GM18511 (cell line): Measurements from ENCODE around the gene UHMK1.
"Not testable (repeated sequence)": the region's sequence is repeated elsewhere in the genome, so short reads cannot be mapped to it uniquely, and the experiment has no call there.

Experiments
- ATAC-seq: cut with Tn5 transposase; IDR thresholded peaks from one replicate; pipeline ENCODE4 v1.9.1; 2021; ENCODE audit warnings: mild to moderate bottlenecking, moderate library complexity; ENCODE audit not compliant: unreplicated experiment

Gene UHMK1, protein sequence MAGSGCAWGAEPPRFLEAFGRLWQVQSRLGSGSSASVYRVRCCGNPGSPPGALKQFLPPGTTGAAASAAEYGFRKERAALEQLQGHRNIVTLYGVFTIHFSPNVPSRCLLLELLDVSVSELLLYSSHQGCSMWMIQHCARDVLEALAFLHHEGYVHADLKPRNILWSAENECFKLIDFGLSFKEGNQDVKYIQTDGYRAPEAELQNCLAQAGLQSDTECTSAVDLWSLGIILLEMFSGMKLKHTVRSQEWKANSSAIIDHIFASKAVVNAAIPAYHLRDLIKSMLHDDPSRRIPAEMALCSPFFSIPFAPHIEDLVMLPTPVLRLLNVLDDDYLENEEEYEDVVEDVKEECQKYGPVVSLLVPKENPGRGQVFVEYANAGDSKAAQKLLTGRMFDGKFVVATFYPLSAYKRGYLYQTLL

DNA sequence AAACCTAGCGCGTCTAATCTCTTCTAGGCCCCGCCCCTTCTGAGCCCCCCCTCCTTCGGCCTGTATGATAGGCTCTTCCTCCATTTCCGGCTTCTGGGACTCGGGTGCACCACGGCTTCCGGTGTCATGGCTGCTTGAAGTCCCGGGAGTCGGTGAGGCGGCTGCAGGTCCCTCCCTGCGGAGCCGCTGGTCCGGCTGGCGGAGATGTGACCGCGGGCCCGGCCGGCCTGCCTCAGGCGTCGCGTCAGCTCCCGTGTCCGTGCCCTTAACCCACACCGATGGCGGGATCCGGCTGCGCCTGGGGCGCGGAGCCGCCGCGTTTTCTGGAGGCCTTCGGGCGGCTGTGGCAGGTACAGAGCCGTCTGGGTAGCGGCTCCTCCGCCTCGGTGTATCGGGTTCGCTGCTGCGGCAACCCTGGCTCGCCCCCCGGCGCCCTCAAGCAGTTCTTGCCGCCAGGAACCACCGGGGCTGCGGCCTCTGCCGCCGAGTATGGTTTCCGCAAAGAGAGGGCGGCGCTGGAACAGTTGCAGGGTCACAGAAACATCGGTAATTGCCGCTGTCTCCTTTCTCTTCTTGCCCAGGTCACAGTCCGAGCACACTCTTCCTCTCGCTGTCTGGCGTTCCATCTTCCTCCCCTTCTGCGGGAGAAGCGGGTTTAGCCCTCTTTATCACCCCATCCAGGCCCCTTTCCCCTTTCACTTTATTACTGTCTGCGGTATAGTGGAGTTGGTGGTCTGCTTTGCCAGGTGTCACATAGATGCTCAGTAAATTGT, at the start of gene UHMK1:
TSS of gene UHMK1 (plus strand) at position 96 of the 773 bp plus-strand sequence. CDS start at position 279, 183 bp downstream.
- ATAC-seq, result peak; percentile 97

DNA sequence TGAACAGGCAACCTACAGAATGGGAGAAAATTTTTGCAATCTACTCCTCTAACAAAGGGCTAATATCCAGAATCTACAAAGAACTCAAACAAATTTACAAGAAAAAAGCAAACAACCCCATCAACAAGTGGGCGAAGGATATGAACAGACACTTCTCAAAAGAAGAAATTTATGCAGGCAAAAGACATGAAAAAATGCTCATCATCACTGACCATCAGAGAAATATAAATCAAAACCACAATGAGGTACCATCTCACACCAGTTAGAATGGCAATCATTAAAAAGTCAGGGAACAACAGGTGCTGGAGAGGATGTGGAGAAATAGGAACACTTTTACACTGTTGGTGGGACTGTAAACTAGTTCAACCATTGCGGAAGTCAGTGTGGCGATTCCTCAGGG, 43.3 kb upstream of the UHMK1 start:
- not testable (repeated sequence) for ATAC-seq

DNA sequence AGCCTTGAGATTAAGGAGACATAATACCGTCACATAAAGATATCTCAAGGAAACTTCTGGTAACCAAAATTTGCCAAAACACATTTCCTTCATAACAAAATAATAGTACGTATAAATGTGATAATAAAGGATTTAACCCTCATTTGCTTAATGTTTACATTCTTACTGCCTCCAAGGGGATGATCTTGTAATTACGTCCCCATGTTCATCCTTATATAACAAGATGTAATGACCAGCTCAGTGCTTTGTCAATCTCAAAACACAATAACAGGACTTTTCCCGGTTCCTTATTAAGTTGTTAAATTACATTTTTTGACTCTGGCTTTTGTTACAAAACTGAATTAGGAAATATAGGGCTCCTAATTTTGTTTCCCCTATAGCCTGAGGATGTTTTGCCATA, 41.3 kb upstream of the UHMK1 start:
- ATAC-seq, result no peak

DNA sequence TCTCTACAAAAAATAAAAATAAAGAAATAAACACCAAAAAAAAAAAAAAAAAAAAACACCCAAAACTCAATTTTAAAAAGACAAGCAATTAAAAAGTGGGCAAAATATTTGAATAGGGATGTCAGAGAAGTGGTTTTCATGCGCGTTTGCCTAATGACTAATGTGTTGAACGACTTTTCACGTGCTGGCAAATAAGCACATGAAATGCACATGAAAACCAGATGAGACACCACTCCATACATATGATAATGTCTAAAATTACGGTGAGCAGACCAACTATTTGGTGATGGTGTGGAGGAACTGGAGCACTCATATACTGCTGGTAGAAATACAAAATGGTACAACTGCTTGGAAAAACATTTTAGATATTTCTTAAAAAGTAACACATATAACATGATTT, 39.4 kb upstream of the UHMK1 start:
- ATAC-seq, result no peak

DNA sequence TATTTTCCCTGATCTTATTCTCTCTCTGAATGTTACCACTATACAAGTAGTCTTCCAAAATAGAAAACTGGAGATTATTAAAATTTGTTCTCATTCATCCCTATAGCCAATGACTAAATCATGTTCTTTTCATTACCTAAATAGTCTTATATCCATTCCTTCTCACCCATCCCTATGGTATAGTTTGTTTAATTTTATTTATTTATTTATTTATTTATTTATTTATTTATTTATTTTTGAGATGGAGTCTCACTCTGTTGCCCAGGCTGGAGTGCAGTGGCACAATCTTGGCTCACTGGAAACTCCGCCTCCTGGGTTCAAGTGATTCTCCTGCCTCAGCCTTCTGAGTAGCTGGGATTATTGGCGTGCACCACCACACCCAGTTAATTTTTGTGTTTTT, 35.2 kb upstream of the UHMK1 start:
- ATAC-seq, result not testable (repeated sequence)

DNA sequence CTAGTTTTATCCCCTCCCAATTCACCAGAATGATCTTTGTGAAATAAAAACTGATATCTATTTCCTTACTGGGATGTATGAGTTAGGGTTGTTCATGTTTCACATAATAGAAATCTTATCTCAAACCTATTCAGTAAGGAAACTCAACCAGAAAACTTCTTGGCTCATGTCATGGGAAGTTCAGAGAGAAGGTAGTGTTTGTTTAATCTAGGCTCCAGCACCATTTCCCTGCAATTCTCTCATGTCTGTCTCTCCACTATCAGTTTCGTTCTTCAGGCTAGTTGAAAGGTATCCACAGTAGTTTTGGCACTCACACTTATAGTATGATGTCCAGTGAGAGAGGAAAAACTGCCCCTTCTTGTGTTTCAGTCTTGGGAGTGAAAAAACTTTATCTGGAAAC, 34.6 kb upstream of the UHMK1 start:
- no peak for ATAC-seq

DNA sequence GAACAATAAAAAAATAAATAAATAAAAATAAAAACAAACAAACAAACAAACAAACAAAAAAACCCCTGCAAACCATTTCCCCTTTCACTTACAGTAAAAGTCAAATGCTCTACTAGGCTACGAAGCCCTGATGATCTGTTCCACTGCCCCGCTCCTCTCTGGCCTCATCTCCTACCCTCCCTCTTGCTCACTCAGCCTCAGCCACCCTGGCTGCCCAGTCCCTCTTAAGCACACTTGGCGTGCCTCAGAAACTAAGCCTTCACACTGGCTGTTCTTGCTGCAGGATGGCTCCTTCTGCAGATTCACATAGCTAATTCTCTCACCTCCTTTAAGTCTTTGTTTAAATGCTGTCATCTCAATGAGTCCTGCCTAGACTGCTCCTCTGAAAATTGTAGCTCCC, 30.8 kb upstream of the UHMK1 start:
- ATAC-seq, result no peak

DNA sequence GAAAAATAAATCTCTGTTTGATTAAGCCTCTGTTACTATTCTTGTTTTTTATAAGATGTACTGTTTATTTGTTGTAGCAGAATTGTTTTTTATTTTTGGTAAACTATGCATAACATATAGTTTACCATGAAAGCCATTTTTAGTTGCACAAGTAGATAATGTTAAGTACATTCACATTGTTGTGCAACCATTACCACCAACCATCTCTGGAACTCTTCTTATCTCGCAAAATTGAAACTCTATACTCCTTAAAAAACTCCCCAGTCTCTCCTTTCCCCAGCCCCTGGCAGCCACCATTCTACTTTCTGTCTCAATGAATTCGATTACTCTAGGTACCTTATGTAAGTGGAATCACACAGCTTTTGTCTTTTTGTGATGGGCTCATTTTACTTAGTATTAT, 27.4 kb upstream of the UHMK1 start:
- no peak for ATAC-seq

DNA sequence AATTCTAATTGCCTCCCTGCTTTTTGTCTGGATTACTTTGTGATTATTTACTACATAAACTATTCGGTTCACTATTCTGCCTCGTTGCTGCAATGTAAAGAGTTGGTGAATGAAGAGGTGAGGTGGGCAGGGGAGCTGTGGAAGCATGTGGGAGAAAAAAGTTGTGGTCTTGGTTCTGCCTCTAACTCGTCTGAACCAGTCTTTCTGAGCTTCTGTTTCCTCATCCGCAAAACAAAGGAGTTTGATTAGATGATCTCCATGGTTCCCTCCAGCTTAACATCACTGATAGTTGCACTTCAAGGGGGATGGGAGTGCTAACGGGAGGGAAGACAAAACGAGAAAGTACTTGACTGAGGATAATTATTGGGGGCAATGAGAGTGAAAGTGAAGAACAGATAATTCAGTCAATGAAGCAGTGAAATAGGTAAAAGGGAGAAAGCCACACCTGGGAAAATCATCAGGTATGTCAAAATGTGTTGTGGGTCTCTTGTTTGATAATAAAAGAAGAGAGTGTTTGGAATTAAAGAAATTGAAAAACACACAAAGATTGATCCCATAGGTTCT, 26.2 kb upstream of the UHMK1 start:
- ATAC-seq, result no peak

DNA sequence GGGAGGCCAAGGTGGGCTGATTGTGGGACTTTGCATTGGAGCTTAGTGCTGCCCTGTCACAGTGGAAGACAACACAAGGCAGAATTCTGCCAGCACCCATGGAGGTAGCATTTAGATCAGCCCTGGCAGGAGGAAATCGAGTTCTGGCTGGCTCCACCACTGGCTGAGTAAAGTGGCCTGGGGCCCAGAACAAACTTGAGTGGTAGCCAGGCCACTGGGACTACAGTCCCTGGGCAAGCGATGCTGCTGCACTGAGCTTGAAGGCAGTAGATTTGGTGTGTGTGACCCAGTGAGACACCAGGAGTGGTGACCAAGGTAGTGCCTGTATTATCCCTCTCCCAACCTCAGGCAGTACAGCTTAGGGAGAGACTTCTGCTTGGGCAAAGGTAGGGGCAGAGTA, 22.5 kb upstream of the UHMK1 start:
- no peak for ATAC-seq

DNA sequence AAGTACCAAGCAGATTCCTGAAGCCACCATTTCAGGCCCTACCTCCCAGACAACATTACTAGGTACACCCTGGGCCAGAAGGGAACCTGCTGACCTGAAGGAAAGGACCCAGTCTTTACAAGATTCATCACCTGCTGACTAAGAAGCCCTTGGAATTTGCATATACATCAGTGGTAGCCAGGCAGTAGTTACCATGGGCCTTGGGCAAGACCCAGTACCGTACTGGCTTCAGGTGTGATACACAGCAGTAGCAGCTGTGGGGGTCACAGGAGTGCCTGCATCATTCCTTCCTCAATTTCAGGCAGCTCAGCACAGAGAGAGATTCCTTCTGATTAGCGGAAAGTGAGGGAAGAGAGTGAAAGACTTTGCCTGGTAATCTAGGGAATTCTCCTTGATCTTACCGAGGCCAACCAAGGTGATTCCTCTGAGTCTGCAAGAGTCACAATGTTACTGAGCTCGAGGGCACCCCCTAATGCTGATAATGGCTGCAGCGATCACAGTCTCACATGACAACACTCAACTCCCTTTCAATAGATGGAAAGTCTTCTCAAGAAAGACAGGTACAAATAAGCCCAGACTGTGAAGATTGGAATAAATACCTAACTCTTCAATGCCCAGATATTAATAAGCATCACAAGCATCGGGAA, 22.0 kb upstream of the UHMK1 start:
- ATAC-seq, result no peak

DNA sequence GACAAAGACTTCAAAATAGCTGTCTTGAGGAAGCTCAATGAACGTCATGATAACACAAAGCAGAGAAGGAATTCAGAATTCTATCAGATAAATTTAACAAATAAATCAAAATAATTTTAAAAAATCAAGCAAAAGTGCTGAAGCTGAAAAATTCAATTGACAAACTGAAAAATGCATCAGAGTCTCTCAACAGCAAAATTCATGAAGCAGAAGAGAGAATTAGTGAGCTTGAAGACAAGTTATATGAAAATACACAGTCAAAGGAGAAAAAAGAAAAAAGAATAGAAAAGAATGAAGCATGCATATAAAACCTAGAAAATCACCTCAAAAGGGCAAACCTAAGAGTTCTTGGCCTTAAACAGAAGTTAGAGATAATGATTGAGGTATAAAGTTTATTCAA, 21.0 kb upstream of the UHMK1 start:
- no peak for ATAC-seq

DNA sequence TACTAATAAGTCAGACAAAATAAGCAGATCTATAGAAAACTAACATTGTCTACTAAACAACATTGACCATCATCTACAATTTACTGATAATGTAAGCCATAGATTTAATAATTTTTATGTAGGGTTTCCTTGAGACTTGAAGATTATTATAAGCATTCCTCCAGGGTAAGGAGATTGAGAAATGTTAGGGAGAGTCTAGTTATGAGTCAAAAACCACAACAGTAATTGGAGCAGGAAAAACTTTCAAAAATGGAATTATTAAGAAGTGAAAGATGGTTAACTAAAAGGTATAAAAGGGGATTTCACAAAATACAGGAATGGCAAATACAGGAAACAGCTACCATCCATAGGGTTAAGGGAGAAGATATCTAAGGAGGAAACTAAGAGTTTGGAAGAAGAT, 12.4 kb upstream of the UHMK1 start:
- ATAC-seq, result no peak

DNA sequence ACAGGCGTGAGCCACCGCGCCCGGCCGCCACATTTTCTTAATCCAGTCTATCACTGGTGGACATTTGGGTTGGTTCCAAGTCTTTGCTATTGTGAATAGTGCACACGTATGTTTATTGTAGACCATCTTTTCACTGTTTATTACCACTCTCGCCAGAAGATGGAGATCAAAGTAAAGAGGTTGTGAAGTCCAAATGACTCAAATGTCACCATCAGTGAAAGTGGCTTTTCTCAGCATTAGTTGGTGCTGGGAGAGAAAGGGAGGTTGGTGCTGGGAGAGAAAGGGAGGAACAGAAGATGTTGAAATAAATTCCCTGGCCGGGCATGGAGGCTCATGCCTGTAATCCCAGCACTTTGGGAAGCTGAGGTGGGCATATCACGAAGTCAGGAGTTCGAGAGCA, 10.4 kb upstream of the UHMK1 start:
- no peak for ATAC-seq

DNA sequence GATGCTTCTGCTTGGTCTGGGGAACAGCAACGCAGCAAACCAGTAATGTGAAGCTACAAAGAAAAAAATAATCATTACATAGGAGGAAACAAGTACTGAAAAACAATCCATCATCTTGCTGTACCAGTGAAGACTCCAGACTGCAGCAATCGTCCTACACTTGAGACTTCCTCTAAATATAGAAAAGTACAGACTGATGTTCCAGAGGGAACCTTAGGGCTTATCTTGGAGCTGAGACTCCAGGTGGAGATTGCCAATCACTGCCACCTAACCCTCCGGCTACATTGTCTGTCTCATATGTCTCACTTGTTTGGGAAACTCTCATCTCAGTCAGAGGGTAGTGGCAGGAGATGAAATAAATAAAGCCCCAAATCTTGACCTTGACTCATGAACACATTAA, 9.4 kb upstream of the UHMK1 start:
- no peak for ATAC-seq

DNA sequence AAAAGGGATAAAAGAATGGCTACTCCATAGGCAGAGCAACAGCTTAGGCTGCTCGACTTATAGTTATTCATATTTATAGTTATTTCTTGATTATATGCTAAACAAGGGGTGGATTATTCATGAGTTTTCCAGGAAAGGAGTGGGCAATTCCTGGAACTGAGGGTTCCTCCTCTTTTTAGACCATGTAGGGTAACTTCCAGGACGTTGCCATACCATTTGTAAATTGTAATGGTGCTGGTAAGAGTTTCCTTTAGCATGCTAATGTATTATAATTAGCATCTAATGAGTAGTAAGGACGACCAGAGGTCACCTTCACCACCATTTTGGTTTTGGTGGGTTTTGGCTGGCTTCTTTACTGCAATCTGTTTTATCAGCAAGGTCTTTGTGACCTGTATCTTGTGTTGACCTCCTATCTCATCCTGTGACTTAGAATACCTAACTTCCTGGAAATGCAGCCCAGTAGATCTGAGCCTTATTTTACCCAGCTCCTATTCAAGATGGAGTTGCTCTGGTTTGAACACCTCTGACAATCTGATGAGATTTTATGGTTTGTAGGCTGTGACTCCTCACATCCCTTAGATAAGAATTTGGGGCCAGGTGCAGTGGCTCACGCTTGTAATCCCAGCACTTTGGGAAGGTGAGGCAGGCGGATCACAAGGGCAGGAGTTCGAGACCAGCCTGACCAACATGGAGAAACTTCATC, 1.9 kb upstream of the UHMK1 start:
- ATAC-seq, result not testable (repeated sequence)

DNA sequence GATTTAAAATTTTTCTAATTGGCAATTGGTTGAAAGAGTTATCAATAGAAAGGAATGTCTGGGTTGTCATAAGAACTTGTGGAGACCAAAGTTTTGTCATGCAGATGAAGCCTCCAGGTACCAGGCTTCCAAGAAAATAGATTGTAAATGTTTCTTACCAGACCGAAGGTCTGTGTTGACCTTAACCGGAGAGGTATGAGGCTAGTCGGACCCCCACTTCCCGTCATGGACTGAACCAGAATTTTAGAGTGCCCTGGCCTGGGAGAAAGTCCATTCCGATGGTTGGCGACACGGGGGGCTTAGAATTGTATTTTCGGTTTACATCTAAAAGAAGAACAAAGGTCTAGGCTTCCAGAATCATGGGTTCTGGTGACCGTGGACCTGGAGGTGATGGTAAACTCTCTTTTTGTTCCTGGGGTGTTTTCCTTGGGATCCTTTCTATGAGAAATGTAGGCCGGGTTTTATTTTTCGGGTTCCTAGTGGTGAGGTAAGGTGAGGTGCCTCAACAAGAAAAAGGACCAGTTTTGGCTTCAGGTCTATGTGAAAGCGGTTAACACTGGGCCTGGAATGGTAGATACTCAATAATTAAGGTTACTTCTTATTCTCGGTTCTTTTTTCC, 405 bp upstream of the UHMK1 start:
- ATAC-seq, result no peak

DNA sequence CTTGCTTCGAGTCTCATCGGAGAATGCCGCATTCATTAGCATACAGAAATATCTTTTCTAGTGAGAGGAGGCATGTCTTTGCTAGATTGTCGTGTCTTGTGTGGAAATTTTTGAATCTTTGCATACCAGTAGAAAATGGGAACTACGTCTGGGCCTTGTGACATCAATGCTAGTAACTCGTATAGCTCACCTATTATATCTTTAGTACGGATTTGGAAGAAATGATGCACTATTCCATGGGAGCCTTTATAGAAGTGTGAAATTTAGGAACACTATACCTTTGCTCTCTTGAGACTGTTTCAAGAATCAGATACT, 835 bp downstream of the UHMK1 start:
- peak; percentile 20 for ATAC-seq

DNA sequence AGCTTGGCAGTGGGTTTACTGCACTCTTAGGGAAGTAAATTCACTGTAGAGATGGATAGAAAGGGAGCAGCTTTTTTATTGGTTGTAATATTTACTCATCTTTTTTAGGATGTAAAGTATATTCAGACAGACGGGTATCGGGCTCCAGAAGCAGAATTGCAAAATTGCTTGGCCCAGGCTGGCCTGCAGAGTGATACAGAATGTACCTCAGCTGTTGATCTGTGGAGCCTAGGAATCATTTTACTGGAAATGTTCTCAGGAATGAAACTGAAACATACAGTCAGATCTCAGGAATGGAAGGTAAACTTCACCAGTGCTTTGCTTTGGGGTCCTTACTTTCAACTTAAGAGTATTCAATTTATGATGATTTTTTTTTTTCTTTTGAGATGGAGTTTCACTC, 3.2 kb downstream of the UHMK1 start:
- ATAC-seq, result no peak

DNA sequence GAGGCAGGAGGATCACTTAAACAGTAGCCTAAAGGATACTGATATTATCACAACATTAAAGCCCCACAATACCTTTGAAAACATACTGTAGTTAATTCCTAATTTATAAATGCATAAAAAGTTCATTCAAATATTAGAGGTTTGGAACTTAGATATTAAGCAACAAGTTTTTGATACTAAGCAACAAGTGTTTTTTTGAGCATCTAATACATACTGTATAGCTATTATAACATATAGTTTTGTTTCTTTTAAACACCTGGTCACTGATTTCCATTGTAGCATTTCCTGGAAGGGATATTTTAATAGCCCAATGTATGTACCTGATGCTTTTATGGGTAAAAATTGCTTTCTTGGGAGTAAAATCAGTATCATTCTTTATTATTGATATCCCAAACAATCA, 4.5 kb downstream of the UHMK1 start:
- ATAC-seq, result no peak

DNA sequence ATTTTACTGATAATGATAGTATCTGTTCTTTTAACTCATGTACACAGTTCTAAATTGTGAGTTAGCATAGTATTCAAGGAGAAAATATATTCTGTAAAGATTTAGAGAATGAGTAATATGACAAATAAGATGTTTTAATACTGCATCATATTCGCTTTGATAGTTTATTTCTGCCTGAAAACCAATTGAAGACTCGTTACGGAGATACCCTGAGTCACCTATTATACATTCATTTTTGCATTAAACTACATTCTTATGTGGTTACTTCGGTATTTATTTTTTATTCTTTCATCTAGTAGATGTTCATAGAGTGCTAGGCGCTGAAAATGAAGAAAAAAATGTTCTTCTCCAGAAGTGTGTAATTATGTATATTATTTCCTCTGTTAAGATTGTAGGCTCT, 5.3 kb downstream of the UHMK1 start:
- ATAC-seq, result no peak
